Kasumi-1 (cell line): ENCODE results near the gene CCDC170.
A peak's percentile ranks its signal among the peaks of the same experiment; 100 is the strongest.
"Not testable (repeated sequence)": the region's sequence is repeated elsewhere in the genome, so short reads cannot be mapped to it uniquely, and the experiment has no call there.

Source experiments
- DNase-seq, 2 experiments: peaks; one replicate each; lab custom pipeline; 2025; lab: John Stamatoyannopoulos, UW

The CCDC170 gene

GRCh38 chr6:151544453-151544852, 50.6 kb downstream of the CCDC170 start:
- no peak for DNase-seq

GRCh38 chr6:151544884-151545283, 51.1 kb downstream of the CCDC170 start:
- not testable (repeated sequence) for DNase-seq

- no peak for DNase-seq
These were observed 53.3 kb downstream of the CCDC170 start for GRCh38 chr6:151546941-151547659.

GRCh38 chr6:151548201-151548600, 54.4 kb downstream of the CCDC170 start:
- no peak for DNase-seq

GRCh38 chr6:151549790-151550189, 56.0 kb downstream of the CCDC170 start:
- no peak for DNase-seq

GRCh38 chr6:151550618-151551017, 56.8 kb downstream of the CCDC170 start:
- no peak for DNase-seq

GRCh38 chr6:151551223-151551857, 57.5 kb downstream of the CCDC170 start:
- DNase-seq = peak; percentile 95 to 96

- DNase-seq = peak in 1 of 2 experiments; percentile 32
These were observed 59.8 kb downstream of the CCDC170 start for GRCh38 chr6:151553416-151554165.

GRCh38 chr6:151561238-151561637, 67.4 kb downstream of the CCDC170 start:
- no peak for DNase-seq

- no peak for DNase-seq
These were observed 70.8 kb downstream of the CCDC170 start for GRCh38 chr6:151564654-151565053.

GRCh38 chr6:151565940-151566339, 72.1 kb downstream of the CCDC170 start:
- no peak for DNase-seq

GRCh38 chr6:151566557-151566956, 72.7 kb downstream of the CCDC170 start:
- DNase-seq = no peak

GRCh38 chr6:151576633-151577032, 82.8 kb downstream of the CCDC170 start:
- no peak for DNase-seq

GRCh38 chr6:151577257-151577656, 83.4 kb downstream of the CCDC170 start:
- no peak for DNase-seq

GRCh38 chr6:151585741-151586140, 91.9 kb downstream of the CCDC170 start:
- no peak for DNase-seq

GRCh38 chr6:151589667-151590066, 95.8 kb downstream of the CCDC170 start:
- DNase-seq = no peak

GRCh38 chr6:151590742-151591141, 96.9 kb downstream of the CCDC170 start:
- no peak for DNase-seq

- no peak for DNase-seq
These were observed 98.8 kb downstream of the CCDC170 start for GRCh38 chr6:151592449-151593159.

GRCh38 chr6:151609146-151609902, 115.5 kb downstream of the CCDC170 start:
- no peak for DNase-seq

GRCh38 chr6:151610326-151610725, 116.5 kb downstream of the CCDC170 start:
- no peak for DNase-seq

- DNase-seq = no peak
These were observed 120.8 kb downstream of the CCDC170 start for GRCh38 chr6:151614630-151615029.
